Activated T-cell treated with anti-CD3 and anti-CD28 coated beads, Interleukin-2, amount 50 U/mL, for 24 hours (primary cell): ENCODE data around the gene FOXL3.

Experiments used
- DNase-seq: peaks from one replicate; pipeline ENCODE4 v3.0.0-alpha.2; 2020
- H3K27ac Mint-ChIP-seq: 2 replicates; pipeline ENCODE4 v1.8.0; 2020; ENCODE audit warnings: mild to moderate bottlenecking, mixed read lengths
- H3K27me3 Mint-ChIP-seq: 2 replicates; pipeline ENCODE4 v1.8.0; 2020; ENCODE audit warnings: mixed read lengths
- H3K36me3 Mint-ChIP-seq: 2 replicates; pipeline ENCODE4 v1.8.0; 2020; ENCODE audit warnings: low read depth, mixed read lengths
- H3K4me1 Mint-ChIP-seq: 2 replicates; pipeline ENCODE4 v1.8.0; 2020; ENCODE audit warnings: low read depth, mixed read lengths
- H3K4me3 Mint-ChIP-seq: 2 replicates; pipeline ENCODE4 v1.8.0; 2020; ENCODE audit warnings: mild to moderate bottlenecking, moderate library complexity, mixed read lengths
- H3K9me3 Mint-ChIP-seq: 2 replicates; pipeline ENCODE4 v1.8.0; 2020; ENCODE audit warnings: mixed read lengths

The FOXL3 gene

GRCh38 chr7:251446-252175 is 38.4 kb upstream of the FOXL3 start:
- Mint-ChIP-seq H3K27ac (no peak overlapping the region), H3K9me3 (no peaks in the 10 kb centered on the region), H3K4me3 (no peak overlapping the region), H3K36me3 (no peaks in the 10 kb centered on the region), H3K27me3 (no peaks in the 10 kb centered on the region), H3K4me1 (no peaks in the 10 kb centered on the region)
- no peak for DNase-seq

GRCh38 chr7:252216-252965 is 37.6 kb upstream of the FOXL3 start:
- Mint-ChIP-seq H3K27ac (no peak overlapping the region), H3K9me3 (no peaks in the 10 kb centered on the region), H3K4me3 (no peak overlapping the region), H3K36me3 (no peaks in the 10 kb centered on the region), H3K27me3 (no peaks in the 10 kb centered on the region), H3K4me1 (no peaks in the 10 kb centered on the region)
- no peak for DNase-seq

GRCh38 chr7:252981-253380 is 37.0 kb upstream of the FOXL3 start:
- no peaks in the 10 kb centered on the region for H3K9me3 Mint-ChIP-seq
- no peak for DNase-seq
- no peaks in the 10 kb centered on the region for H3K36me3 Mint-ChIP-seq
- H3K27me3 Mint-ChIP-seq = no peaks in the 10 kb centered on the region
- no peaks in the 10 kb centered on the region for H3K4me1 Mint-ChIP-seq
- no peak overlapping the region for H3K4me3 Mint-ChIP-seq
- no peak overlapping the region for H3K27ac Mint-ChIP-seq

GRCh38 chr7:253581-254336 is 36.2 kb upstream of the FOXL3 start:
- Mint-ChIP-seq H3K4me1 (no peaks in the 10 kb centered on the region), H3K9me3 (no peaks in the 10 kb centered on the region), H3K36me3 (no peaks in the 10 kb centered on the region), H3K27me3 (no peaks in the 10 kb centered on the region), H3K4me3 (no peak overlapping the region), H3K27ac (no peak overlapping the region)
- DNase-seq = no peak

GRCh38 chr7:254337-255037 is 35.5 kb upstream of the FOXL3 start:
- Mint-ChIP-seq H3K9me3 (no peaks in the 10 kb centered on the region), H3K27ac (no peak overlapping the region), H3K36me3 (no peaks in the 10 kb centered on the region), H3K4me1 (no peaks in the 10 kb centered on the region), H3K27me3 (no peaks in the 10 kb centered on the region), H3K4me3 (no peak overlapping the region)
- no peak for DNase-seq

- H3K4me1 Mint-ChIP-seq = no peaks in the 10 kb centered on the region
- H3K27me3 Mint-ChIP-seq = no peaks in the 10 kb centered on the region
- H3K9me3 Mint-ChIP-seq = no peaks in the 10 kb centered on the region
- no peaks in the 10 kb centered on the region for H3K36me3 Mint-ChIP-seq
- no peak for DNase-seq
- no peak overlapping the region for H3K27ac Mint-ChIP-seq
- no peak overlapping the region for H3K4me3 Mint-ChIP-seq
These were observed 34.9 kb upstream of the FOXL3 start for GRCh38 chr7:255038-255435.

GRCh38 chr7:255721-256361 is 34.1 kb upstream of the FOXL3 start:
- H3K27me3 Mint-ChIP-seq = no peaks in the 10 kb centered on the region
- H3K4me1 Mint-ChIP-seq = no peaks in the 10 kb centered on the region
- H3K9me3 Mint-ChIP-seq = no peaks in the 10 kb centered on the region
- no peak overlapping the region for H3K27ac Mint-ChIP-seq
- H3K4me3 Mint-ChIP-seq = no peak overlapping the region
- DNase-seq = no peak
- H3K36me3 Mint-ChIP-seq = no peaks in the 10 kb centered on the region

- H3K4me1 Mint-ChIP-seq = no peaks in the 10 kb centered on the region
- no peaks in the 10 kb centered on the region for H3K36me3 Mint-ChIP-seq
- no peaks in the 10 kb centered on the region for H3K27me3 Mint-ChIP-seq
- no peak overlapping the region for H3K4me3 Mint-ChIP-seq
- H3K27ac Mint-ChIP-seq = no peak overlapping the region
- no peaks in the 10 kb centered on the region for H3K9me3 Mint-ChIP-seq
- DNase-seq = no peak
These were observed 33.5 kb upstream of the FOXL3 start for GRCh38 chr7:256461-256940.

- Mint-ChIP-seq H3K36me3 (no peaks in the 10 kb centered on the region), H3K27me3 (no peaks in the 10 kb centered on the region), H3K27ac (no peak overlapping the region), H3K4me1 (no peaks in the 10 kb centered on the region), H3K9me3 (no peaks in the 10 kb centered on the region), H3K4me3 (no peak overlapping the region)
- no peak for DNase-seq
These were observed 32.9 kb upstream of the FOXL3 start for GRCh38 chr7:256981-257646.

GRCh38 chr7:257647-257992 is 32.4 kb upstream of the FOXL3 start:
- Mint-ChIP-seq H3K4me1 (no peaks in the 10 kb centered on the region), H3K27me3 (no peaks in the 10 kb centered on the region), H3K27ac (no peak overlapping the region), H3K4me3 (no peak overlapping the region), H3K36me3 (no peaks in the 10 kb centered on the region), H3K9me3 (no peaks in the 10 kb centered on the region)
- no peak for DNase-seq

- H3K4me1 Mint-ChIP-seq = no peaks in the 10 kb centered on the region
- H3K9me3 Mint-ChIP-seq = no peaks in the 10 kb centered on the region
- no peaks in the 10 kb centered on the region for H3K27me3 Mint-ChIP-seq
- no peak overlapping the region for H3K27ac Mint-ChIP-seq
- no peak for DNase-seq
- no peaks in the 10 kb centered on the region for H3K36me3 Mint-ChIP-seq
- no peak overlapping the region for H3K4me3 Mint-ChIP-seq
These were observed 31.3 kb upstream of the FOXL3 start for GRCh38 chr7:258476-259190.

- no peaks in the 10 kb centered on the region for H3K4me1 Mint-ChIP-seq
- H3K36me3 Mint-ChIP-seq = no peaks in the 10 kb centered on the region
- no peak overlapping the region for H3K4me3 Mint-ChIP-seq
- H3K9me3 Mint-ChIP-seq = no peaks in the 10 kb centered on the region
- no peak for DNase-seq
- no peak overlapping the region for H3K27ac Mint-ChIP-seq
- H3K27me3 Mint-ChIP-seq = no peaks in the 10 kb centered on the region
These were observed 30.8 kb upstream of the FOXL3 start for GRCh38 chr7:259191-259505.

GRCh38 chr7:259751-260405 is 30.1 kb upstream of the FOXL3 start:
- Mint-ChIP-seq H3K4me1 (no peaks in the 10 kb centered on the region), H3K4me3 (no peak overlapping the region), H3K27ac (no peak overlapping the region), H3K9me3 (no peaks in the 10 kb centered on the region), H3K27me3 (no peaks in the 10 kb centered on the region), H3K36me3 (no peaks in the 10 kb centered on the region)
- DNase-seq = no peak
